ENCODE data around the gene VWCE. TPM values are rescaled to one million over a fixed set of nuclear protein-coding genes. Genes with fewer than 3 reads are reported as not detected.

Gene VWCE
- total RNA-seq, 1 donor from 2014 or later = 25.3 TPM

DNA sequence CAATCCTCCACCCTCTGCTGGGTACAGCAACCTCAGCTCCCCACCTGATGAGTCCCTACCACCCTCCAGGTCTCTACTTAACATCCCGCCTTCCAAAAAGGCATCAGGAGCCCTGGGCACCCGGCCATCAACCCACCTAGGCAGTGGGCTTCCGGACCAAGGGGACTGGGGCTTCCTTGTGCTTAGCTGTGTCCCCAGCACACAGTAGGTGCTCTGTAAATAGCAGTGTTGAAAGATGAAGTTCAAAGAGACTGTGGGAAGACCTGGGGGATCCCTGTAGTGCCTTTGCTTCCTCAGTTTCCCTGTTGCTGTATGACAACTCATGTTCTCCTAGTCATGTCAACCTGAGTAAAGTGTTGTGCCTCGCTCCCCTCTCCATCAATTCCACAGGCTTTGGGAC is 21.0 kb downstream of the VWCE start:
- TF ChIP-seq, protein P1, sequence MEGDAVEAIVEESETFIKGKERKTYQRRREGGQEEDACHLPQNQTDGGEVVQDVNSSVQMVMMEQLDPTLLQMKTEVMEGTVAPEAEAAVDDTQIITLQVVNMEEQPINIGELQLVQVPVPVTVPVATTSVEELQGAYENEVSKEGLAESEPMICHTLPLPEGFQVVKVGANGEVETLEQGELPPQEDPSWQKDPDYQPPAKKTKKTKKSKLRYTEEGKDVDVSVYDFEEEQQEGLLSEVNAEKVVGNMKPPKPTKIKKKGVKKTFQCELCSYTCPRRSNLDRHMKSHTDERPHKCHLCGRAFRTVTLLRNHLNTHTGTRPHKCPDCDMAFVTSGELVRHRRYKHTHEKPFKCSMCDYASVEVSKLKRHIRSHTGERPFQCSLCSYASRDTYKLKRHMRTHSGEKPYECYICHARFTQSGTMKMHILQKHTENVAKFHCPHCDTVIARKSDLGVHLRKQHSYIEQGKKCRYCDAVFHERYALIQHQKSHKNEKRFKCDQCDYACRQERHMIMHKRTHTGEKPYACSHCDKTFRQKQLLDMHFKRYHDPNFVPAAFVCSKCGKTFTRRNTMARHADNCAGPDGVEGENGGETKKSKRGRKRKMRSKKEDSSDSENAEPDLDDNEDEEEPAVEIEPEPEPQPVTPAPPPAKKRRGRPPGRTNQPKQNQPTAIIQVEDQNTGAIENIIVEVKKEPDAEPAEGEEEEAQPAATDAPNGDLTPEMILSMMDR (IDR thresholded peaks at IDR 0.05; ENCODE audit: unreplicated experiment) = no peak
- H3K27me3 Mint-ChIP-seq (ENCODE audit: unreplicated experiment) = peaks cover 2% of the 10 kb centered on the region
- H3K27ac Mint-ChIP-seq (ENCODE audit: unreplicated experiment) = no peak overlapping the region
- peaks cover 5% of the 10 kb centered on the region for H3K4me1 Mint-ChIP-seq (ENCODE audit: unreplicated experiment)
- peaks cover 13% of the 10 kb centered on the region for H3K36me3 Mint-ChIP-seq (ENCODE audit: low read depth, unreplicated experiment)
- H3K9me3 Mint-ChIP-seq (ENCODE audit: unreplicated experiment) = no peaks in the 10 kb centered on the region
- no peak for DNase-seq (ENCODE audit: low spot score)
- H3K4me3 Mint-ChIP-seq (ENCODE audit: unreplicated experiment) = no peak overlapping the region

DNA sequence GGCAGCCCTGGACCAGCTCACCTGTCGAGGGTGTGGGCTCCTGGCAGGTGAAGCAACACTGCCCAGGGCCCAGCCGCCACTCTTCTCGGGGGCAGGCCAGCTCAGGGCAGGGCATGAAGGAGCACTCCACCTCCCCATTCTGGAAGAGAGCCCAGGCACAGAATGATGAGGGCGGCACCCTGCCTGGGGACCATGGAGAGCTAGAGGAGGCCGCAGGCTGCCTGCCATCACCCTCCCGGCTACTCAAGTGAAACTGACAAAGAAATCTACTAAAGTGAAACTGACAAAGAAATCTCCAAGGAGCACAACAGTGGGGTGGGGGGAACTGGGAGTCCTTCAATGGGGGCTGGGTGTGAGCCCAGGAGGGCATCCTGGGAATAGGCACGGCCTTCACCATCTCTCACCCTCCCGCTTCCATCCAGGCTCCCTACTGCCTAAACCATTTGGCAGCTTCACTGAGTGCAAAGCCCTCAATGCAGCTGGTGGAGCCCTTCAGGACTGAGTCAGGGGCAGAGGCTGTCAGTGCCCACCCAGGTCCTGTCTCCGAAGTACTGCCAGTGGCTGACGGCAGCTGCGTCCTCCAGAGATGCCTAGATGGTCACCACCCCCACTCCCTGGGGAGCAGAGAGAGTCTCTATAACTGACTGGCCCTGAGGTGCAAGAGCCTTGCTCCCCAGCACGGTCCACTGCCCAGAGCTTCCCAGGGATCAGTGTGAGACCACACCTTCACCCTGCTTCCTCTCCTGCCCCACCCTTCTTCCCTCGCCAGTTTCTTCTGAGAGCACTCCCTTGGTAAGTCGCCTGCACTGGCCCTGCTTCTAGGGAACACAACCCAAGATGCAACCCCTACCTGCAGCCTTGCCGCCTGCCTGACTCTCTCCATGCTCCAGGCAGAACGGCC is 21.7 kb downstream of the VWCE start:
- Mint-ChIP-seq H3K9me3 (ENCODE audit: unreplicated experiment) (no peaks in the 10 kb centered on the region), H3K4me3 (ENCODE audit: unreplicated experiment) (no peak overlapping the region), H3K36me3 (ENCODE audit: low read depth, unreplicated experiment) (peaks cover 11% of the 10 kb centered on the region), H3K27ac (ENCODE audit: unreplicated experiment) (no peak overlapping the region), H3K4me1 (ENCODE audit: unreplicated experiment) (peaks cover 5% of the 10 kb centered on the region), H3K27me3 (ENCODE audit: unreplicated experiment) (peaks cover 2% of the 10 kb centered on the region)
- no peak for DNase-seq (ENCODE audit: low spot score)
- TF ChIP-seq, protein P1 (IDR thresholded peaks at IDR 0.05; ENCODE audit: unreplicated experiment) = no peak

DNA sequence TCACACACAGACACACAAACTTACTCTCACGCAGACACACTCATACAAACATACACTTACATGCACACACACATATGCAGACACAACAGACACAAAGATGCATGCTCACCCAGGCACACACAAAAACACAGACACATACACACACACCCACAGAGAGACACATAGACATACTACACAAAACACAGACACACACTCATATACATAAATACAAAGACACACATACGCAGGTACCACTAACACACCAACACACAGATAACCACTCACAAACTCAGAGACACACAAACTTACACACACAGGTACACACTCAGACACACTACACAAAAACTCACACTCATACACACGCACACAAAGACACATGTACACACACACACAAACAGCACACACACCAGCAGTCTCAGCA is 22.4 kb downstream of the VWCE start:
- Mint-ChIP-seq H3K36me3 (ENCODE audit: low read depth, unreplicated experiment) (peaks cover 7% of the 10 kb centered on the region), H3K4me1 (ENCODE audit: unreplicated experiment) (peaks cover under 1% of the 10 kb centered on the region), H3K27ac (ENCODE audit: unreplicated experiment) (no peak overlapping the region), H3K27me3 (ENCODE audit: unreplicated experiment) (peaks cover 3% of the 10 kb centered on the region), H3K9me3 (ENCODE audit: unreplicated experiment) (no peaks in the 10 kb centered on the region), H3K4me3 (ENCODE audit: unreplicated experiment) (no peak overlapping the region)
- no peak for DNase-seq (ENCODE audit: low spot score)
- TF ChIP-seq, protein P1 (IDR thresholded peaks at IDR 0.05; ENCODE audit: unreplicated experiment) = no peak

DNA sequence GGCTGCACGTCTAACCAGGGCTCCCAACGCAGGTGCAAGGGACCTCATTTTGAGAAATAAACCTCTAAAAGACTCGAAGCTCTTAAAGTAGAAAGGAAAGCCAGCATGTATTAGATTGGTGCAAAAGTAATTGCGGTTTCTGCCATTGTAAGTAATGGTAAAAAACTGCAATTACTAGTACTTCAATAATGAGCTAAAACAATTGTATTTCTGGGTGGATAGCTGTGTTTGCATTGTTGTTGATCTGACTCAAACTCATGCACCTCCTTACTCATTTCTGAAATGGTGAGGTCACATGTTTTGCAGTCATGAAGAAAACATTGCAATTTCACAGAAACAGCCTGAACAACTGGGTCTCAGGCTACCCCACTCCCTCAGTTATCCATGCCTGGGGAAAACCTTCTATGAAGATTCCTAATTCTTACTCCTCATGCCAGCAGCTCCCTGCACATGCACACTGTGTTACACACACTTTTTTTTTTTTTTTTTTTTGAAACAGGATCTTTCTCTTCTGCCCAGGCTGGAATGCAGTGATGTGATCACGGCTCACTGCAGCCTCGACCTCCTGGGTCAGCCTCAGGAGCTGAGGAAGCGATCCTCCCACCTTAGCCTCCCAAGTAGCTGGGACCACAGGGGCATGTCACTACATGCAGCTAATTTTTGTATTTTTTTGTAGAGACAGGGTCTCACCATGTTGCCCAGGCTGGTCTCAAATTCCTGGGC is 24.6 kb downstream of the VWCE start:
- peaks cover 5% of the 10 kb centered on the region for H3K27me3 Mint-ChIP-seq (ENCODE audit: unreplicated experiment)
- peaks cover 12% of the 10 kb centered on the region for H3K36me3 Mint-ChIP-seq (ENCODE audit: low read depth, unreplicated experiment)
- TF ChIP-seq, protein P1 (IDR thresholded peaks at IDR 0.05; ENCODE audit: unreplicated experiment) = no peak
- no peak overlapping the region for H3K4me3 Mint-ChIP-seq (ENCODE audit: unreplicated experiment)
- H3K27ac Mint-ChIP-seq (ENCODE audit: unreplicated experiment) = no peak overlapping the region
- no peak for DNase-seq (ENCODE audit: low spot score)
- H3K4me1 Mint-ChIP-seq (ENCODE audit: unreplicated experiment) = no peaks in the 10 kb centered on the region
- H3K9me3 Mint-ChIP-seq (ENCODE audit: unreplicated experiment) = no peaks in the 10 kb centered on the region
